Effector CD4-positive, alpha-beta T cell (primary cell): ENCODE results near the gene AXDND1.
"Not testable (repeated sequence)": the region's sequence is repeated elsewhere in the genome, so short reads cannot be mapped to it uniquely, and the experiment has no call there.

Experiments
- DNase-seq: peaks from one replicate; pipeline ENCODE4 v3.0.0-alpha.2; 2020

AXDND1 gene

GRCh38 chr1:179372160-179372559, 6.4 kb downstream of the AXDND1 start:
- DNase-seq = no peak

GRCh38 chr1:179376223-179376622, 10.5 kb downstream of the AXDND1 start:
- DNase-seq = no peak

- DNase-seq = no peak
Measured at GRCh38 chr1:179380299-179380698, 14.5 kb downstream of the AXDND1 start.

GRCh38 chr1:179384027-179384426, 18.3 kb downstream of the AXDND1 start:
- no peak for DNase-seq

- DNase-seq = no peak
Measured at GRCh38 chr1:179385510-179385909, 19.7 kb downstream of the AXDND1 start.

GRCh38 chr1:179393721-179394120, 27.9 kb downstream of the AXDND1 start:
- DNase-seq = no peak

- not testable (repeated sequence) for DNase-seq
Measured at GRCh38 chr1:179399399-179399798, 33.6 kb downstream of the AXDND1 start.

GRCh38 chr1:179417760-179418159, 52.0 kb downstream of the AXDND1 start:
- DNase-seq = not testable (repeated sequence)

- not testable (repeated sequence) for DNase-seq
Measured at GRCh38 chr1:179418706-179419105, 52.9 kb downstream of the AXDND1 start.

GRCh38 chr1:179424610-179425009, 58.8 kb downstream of the AXDND1 start:
- no peak for DNase-seq

- DNase-seq = no peak
Measured at GRCh38 chr1:179425186-179425585, 59.4 kb downstream of the AXDND1 start.

- no peak for DNase-seq
Measured at GRCh38 chr1:179437171-179437570, 71.4 kb downstream of the AXDND1 start.

GRCh38 chr1:179439646-179440045, 73.9 kb downstream of the AXDND1 start:
- not testable (repeated sequence) for DNase-seq

- not testable (repeated sequence) for DNase-seq
Measured at GRCh38 chr1:179440301-179440700, 74.5 kb downstream of the AXDND1 start.

- no peak for DNase-seq
Measured at GRCh38 chr1:179440971-179441370, 75.2 kb downstream of the AXDND1 start.

- no peak for DNase-seq
Measured at GRCh38 chr1:179441501-179441900, 75.7 kb downstream of the AXDND1 start.

GRCh38 chr1:179442846-179443245, 77.1 kb downstream of the AXDND1 start:
- not testable (repeated sequence) for DNase-seq

- no peak for DNase-seq
Measured at GRCh38 chr1:179445593-179445992, 79.8 kb downstream of the AXDND1 start.

GRCh38 chr1:179447489-179447888, 81.7 kb downstream of the AXDND1 start:
- no peak for DNase-seq

- DNase-seq = no peak
Measured at GRCh38 chr1:179448437-179449149, 82.8 kb downstream of the AXDND1 start.

GRCh38 chr1:179459606-179460206, 93.9 kb downstream of the AXDND1 start:
- DNase-seq = not testable (repeated sequence)

- DNase-seq = not testable (repeated sequence)
Measured at GRCh38 chr1:179465661-179466060, 99.9 kb downstream of the AXDND1 start.

- no peak for DNase-seq
Measured at GRCh38 chr1:179474713-179475112, 108.9 kb downstream of the AXDND1 start.

GRCh38 chr1:179476484-179476883, 110.7 kb downstream of the AXDND1 start:
- no peak for DNase-seq

- no peak for DNase-seq
Measured at GRCh38 chr1:179478370-179478769, 112.6 kb downstream of the AXDND1 start.
